Tibial nerve (tissue), 4 donors: Measurements from ENCODE around the gene CHD2. TPM values are rescaled to one million over a fixed set of nuclear protein-coding genes. Genes with fewer than 3 reads are reported as not detected.

Experiments used
- DNase-seq, 2 donors: peaks; one replicate each; pipeline ENCODE4 v3.0.0-alpha.2; 2019; ENCODE audit warnings: low spot score in 2 of 2
- H3K27ac ChIP-seq, 4 donors: fragments of 200-600 bp; sonication (generic) in 3 of 4; one replicate each; pipeline ENCODE4 v1.5.1; 2017 to 2019; ENCODE audit warnings: mild to moderate bottlenecking in 1 of 4
- H3K27me3 ChIP-seq, 2 donors: fragments of 200-600 bp; sonication (generic) in 1 of 2; one replicate each; pipeline versions ENCODE4 v1.5.1 to v1.6.0; 2017 to 2019
- H3K36me3 ChIP-seq, 3 donors: fragments of 200-600 bp; sonication (generic); one replicate each; pipeline ENCODE4 v1.5.1; 2018 to 2019
- H3K4me1 ChIP-seq, 4 donors: fragments of 200-600 bp; sonication (generic) in 3 of 4; one replicate each; pipeline ENCODE4 v1.5.1; 2017 to 2019
- H3K4me3 ChIP-seq, 4 donors: fragments of 200-600 bp; sonication (generic) in 3 of 4; one replicate each; pipeline ENCODE4 v1.5.1; 2017 to 2019; ENCODE audit warnings: mild to moderate bottlenecking in 1 of 4, moderate library complexity in 1 of 4
- H3K9me3 ChIP-seq, 4 donors: fragments of 200-600 bp; sonication (generic) in 3 of 4; one replicate each; pipeline ENCODE4 v1.5.1; 2017 to 2019
- EP300 ChIP-seq, 2 donors: sonication (generic); formaldehyde crosslinking; IDR thresholded peaks; one replicate each; pipeline ENCODE4 v1.6.1; 2017; ENCODE audit warnings: antibody characterized with exemption in 2 of 2, mild to moderate bottlenecking in 1 of 2
- POLR2A ChIP-seq, 2 donors: fragments of 450-650 bp; IDR thresholded peaks; one replicate each; pipeline ENCODE4 v1.6.1; 2017; ENCODE audit warnings: antibody characterized with exemption in 2 of 2, mild to moderate bottlenecking in 2 of 2, moderate library complexity in 2 of 2
- WGBS, 2 donors: methylation state at CpG; one replicate each; pipeline ENCODE4 v1.1.5; 2018; 5-methylcytosine and 5-hydroxymethylcytosine counted together
- total RNA-seq, 4 donors: library from RNA; depleted of rRNA; stranded (reverse); fragments of >200 nt; gene quantifications; one replicate each; pipeline ENCODE4 v1.1.0, GENCODE V29; 2016
- TF ChIP-seq, protein P1 (sequence below), 5 experiments: fragments of 200-600 bp in 3 of 5; fragments of 450-650 bp in 2 of 5; sonication (generic) in 3 of 5; IDR thresholded peaks; one replicate each; pipeline ENCODE4 v1.5.1; 2016 to 2019; ENCODE audit warnings: antibody characterized with exemption in 5 of 5, mild to moderate bottlenecking in 3 of 5, moderate library complexity in 2 of 5

The CHD2 gene
- total RNA-seq, 4 donors from 2014 or later = 96.5 to 133 (median 102) TPM

DNA sequence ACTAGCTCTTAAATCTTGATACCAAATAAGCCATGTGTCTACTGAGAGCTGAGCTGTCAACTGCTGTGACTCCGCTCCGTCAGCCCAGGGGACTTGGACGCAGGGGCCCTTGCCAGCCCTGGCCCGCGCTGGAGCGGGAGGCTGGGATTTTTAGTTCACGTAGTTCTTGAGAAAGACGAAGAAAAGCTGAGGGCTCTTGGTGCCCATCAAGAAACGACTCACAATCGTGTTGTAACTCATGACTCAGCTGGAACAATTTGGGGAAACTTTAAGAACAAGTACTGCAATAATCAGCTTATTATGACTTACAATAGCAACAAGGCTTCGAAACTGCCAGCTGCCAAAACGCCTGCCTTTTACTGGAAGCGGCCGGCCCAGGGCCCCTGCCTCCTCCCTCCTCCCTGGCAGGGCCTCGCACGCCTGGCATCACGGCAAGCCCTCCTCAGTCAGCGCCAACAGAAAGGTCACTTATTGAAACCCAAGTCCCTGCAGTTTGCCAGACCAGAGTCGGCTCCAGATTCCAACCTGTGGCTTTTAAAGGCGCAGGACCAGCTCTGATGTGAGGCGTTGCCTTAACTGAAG, 128.6 kb downstream of the CHD2 start:
- peaks cover 0 to 29% (median 5%) of the 10 kb centered on the region in 3 donors for H3K36me3 ChIP-seq
- TF ChIP-seq EP300 (IDR thresholded peaks at IDR 0.05) (peak; percentile 56 to 93), POLR2A (IDR thresholded peaks at IDR 0.05) (peak in 1 of 2 donors; percentile 23)
- TF ChIP-seq, protein P1, sequence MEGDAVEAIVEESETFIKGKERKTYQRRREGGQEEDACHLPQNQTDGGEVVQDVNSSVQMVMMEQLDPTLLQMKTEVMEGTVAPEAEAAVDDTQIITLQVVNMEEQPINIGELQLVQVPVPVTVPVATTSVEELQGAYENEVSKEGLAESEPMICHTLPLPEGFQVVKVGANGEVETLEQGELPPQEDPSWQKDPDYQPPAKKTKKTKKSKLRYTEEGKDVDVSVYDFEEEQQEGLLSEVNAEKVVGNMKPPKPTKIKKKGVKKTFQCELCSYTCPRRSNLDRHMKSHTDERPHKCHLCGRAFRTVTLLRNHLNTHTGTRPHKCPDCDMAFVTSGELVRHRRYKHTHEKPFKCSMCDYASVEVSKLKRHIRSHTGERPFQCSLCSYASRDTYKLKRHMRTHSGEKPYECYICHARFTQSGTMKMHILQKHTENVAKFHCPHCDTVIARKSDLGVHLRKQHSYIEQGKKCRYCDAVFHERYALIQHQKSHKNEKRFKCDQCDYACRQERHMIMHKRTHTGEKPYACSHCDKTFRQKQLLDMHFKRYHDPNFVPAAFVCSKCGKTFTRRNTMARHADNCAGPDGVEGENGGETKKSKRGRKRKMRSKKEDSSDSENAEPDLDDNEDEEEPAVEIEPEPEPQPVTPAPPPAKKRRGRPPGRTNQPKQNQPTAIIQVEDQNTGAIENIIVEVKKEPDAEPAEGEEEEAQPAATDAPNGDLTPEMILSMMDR (IDR thresholded peaks at IDR 0.05) = no peak
- no peak overlapping the region for H3K4me3 ChIP-seq
- DNase-seq = peak; percentile 65 to 71
- H3K4me1 ChIP-seq = peaks cover 0 to 67% (median 49%) of the 10 kb centered on the region in 4 donors
- WGBS, 2 donors = 5 to 22% methylated on average over 19 to 21 of the region's 21 CpGs
- H3K9me3 ChIP-seq = no peaks in the 10 kb centered on the region
- peak overlapping the region; percentile 73 to 96 (median 90) for H3K27ac ChIP-seq
- no peaks in the 10 kb centered on the region for H3K27me3 ChIP-seq

DNA sequence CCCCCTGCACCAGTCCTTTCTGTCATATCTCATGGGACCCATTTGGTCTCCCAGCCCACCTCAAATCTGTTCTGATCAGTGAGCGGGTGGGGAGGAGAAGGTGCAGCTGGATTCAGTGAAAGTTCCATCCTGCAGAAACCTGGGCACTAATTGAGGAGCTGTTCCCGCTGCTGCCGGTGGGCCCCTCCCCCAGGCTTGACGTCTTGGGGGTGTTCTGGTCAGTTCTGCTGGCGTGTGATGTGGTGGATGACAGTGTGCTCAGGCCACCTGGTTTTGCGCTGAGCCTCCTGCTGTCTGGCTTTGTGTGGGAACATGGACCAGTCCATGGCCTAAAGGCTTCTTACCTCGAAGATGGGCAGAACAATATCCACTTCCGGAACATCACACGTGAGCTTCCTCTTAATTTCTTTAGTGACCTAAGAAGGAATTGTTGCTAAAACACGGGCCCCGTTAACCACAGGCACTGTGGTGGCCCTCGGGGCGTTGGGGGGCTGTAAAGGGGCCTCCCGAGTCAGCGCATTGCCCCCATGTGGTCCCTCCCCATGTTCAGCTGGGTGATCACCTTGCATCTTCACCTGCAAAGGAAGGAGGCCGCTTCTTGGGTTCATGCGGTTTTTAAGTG, 129.2 kb downstream of the CHD2 start:
- Histone ChIP-seq H3K27ac (peak overlapping the region; percentile 54 to 96 (median 84)), H3K9me3 (no peaks in the 10 kb centered on the region), H3K4me1 (peaks cover 0 to 67% (median 49%) of the 10 kb centered on the region in 4 donors), H3K36me3 (peaks cover 0 to 23% (median 2%) of the 10 kb centered on the region in 3 donors), H3K4me3 (no peak overlapping the region), H3K27me3 (no peaks in the 10 kb centered on the region)
- TF ChIP-seq, protein P1 (IDR thresholded peaks at IDR 0.05) = no peak
- no peak for TF ChIP-seq POLR2A (IDR thresholded peaks at IDR 0.05)
- TF ChIP-seq EP300 (IDR thresholded peaks at IDR 0.05) = no peak
- WGBS, 2 donors = 58 to 60% methylated on average over 17 of the region's 17 CpGs
- DNase-seq = no peak

DNA sequence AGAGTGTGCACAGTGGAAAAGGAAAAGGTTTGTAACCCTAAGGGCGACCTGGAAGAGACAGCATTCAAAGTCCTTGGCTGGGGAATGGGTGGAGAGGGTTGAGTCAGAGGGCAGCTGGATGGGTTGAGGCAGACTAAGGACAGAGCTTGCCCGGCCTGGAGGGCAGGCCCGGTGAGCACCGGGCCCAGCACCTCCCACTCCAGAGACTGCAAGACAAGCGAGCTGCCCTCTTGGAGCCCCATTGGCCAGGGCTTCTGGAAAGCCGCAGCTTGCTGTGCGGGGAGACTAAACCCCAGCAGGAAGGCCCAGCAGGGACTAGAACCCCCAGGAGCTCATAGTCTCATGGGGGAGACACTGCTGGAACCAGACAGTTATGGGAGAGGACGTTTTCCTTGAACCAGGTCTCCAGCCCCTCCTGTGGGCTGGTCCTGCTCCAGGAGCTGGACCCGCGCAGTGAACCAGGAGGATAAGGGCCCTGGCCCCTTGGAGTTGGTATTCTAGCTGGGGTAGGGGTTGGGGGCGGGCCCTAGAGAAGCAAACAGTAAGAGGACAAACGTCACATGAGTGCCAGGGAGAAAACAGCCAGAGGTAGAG, 129.8 kb downstream of the CHD2 start:
- H3K27me3 ChIP-seq = no peaks in the 10 kb centered on the region
- WGBS, 2 donors = 74 to 76% methylated on average over 6 to 10 of the region's 12 CpGs
- H3K9me3 ChIP-seq = no peaks in the 10 kb centered on the region
- peak overlapping the region; percentile 38 to 96 (median 84) for H3K27ac ChIP-seq
- H3K36me3 ChIP-seq = peaks cover 0 to 17% (median 0%) of the 10 kb centered on the region in 3 donors
- peaks cover 0 to 62% (median 49%) of the 10 kb centered on the region in 4 donors for H3K4me1 ChIP-seq
- TF ChIP-seq POLR2A (IDR thresholded peaks at IDR 0.05) (no peak), EP300 (IDR thresholded peaks at IDR 0.05) (no peak)
- TF ChIP-seq, protein P1 (IDR thresholded peaks at IDR 0.05) = no peak
- no peak for DNase-seq
- no peak overlapping the region for H3K4me3 ChIP-seq

DNA sequence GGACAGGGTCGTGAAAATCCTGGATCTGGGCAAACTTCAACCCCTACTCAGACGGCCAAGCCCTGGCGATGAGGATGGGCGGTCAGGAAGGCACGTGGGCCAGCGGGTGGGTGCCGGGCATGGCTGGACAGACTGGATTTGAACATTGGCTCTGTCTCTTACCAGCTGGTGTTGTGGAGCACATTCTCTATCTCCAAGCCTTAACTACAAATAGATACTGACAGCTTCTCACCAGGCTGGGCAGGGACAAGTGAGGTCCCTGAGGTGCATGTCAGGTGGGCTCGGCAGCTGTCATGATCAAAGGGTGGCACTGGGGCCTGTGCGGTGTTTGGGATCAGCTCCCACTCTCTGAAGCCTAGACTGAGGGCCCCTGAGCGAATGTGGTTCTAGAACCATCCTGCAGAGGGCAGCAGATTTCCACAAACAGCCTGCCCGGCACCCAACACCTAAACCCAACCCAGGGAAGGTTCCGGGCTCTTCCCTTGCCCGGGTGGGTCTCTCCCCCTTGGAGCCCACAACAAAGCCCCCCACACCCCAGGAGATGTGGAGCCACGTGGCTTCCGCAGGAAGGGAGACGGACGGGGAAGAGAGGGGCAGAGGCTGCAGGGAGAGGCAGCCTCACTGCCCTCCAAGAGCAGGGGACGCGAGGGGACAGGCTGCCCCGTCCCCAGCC, 130.4 kb downstream of the CHD2 start:
- TF ChIP-seq POLR2A (IDR thresholded peaks at IDR 0.05) (no peak), EP300 (IDR thresholded peaks at IDR 0.05) (peak in 1 of 2 donors; percentile 30)
- TF ChIP-seq, protein P1 (IDR thresholded peaks at IDR 0.05) = peak; percentile 83 to 96 (median 92)
- Histone ChIP-seq H3K4me3 (no peak overlapping the region), H3K36me3 (peaks cover 0 to 11% (median 0%) of the 10 kb centered on the region in 3 donors), H3K27ac (peak overlapping the region; percentile 38 to 96 (median 84)), H3K4me1 (peaks cover 0 to 57% (median 48%) of the 10 kb centered on the region in 4 donors), H3K27me3 (no peaks in the 10 kb centered on the region), H3K9me3 (no peaks in the 10 kb centered on the region)
- 10 to 17% methylated on average over 15 of the region's 20 CpGs for WGBS, 2 donors
- DNase-seq = peak; percentile 70 to 88
